Measurements from ENCODE around the gene SMO.

Gene SMO
- total RNA-seq: 0 to 1.5 reads per million in 2 donors

- DNase-seq: no peak
Measured at GRCh38 chr7:129188372-129188891, at the start of gene SMO. SMO (plus strand) TSS chr7:129188633; CDS start chr7:129189152, 519 bp downstream.

GRCh38 chr7:129143724-129144094 is 44.7 kb upstream of the SMO start:
- no peak for DNase-seq

GRCh38 chr7:129144095-129144833 is 44.2 kb upstream of the SMO start, which contains the start of gene TSPAN33:
TSPAN33 (plus strand) TSS chr7:129144707; CDS start chr7:129144981, 274 bp downstream.
- DNase-seq: peak in 4 of 5 experiments; percentile 27 to 69 (median 48)

GRCh38 chr7:129144834-129145668 is 43.4 kb upstream of the SMO start:
- peak in 1 of 5 experiments; percentile 11 for DNase-seq

- DNase-seq: no peak
Measured at GRCh38 chr7:129146237-129146979, 42.0 kb upstream of the SMO start.

GRCh38 chr7:129147731-129148130 is 40.7 kb upstream of the SMO start:
- DNase-seq: no peak

- no peak for DNase-seq
Measured at GRCh38 chr7:129149511-129149910, 38.9 kb upstream of the SMO start.

- DNase-seq: no peak
Measured at GRCh38 chr7:129150199-129150996, 38.0 kb upstream of the SMO start.

- no peak for DNase-seq
Measured at GRCh38 chr7:129157651-129158050, 30.8 kb upstream of the SMO start.

- DNase-seq: no peak
Measured at GRCh38 chr7:129159539-129159938, 28.9 kb upstream of the SMO start.

- no peak for DNase-seq
Measured at GRCh38 chr7:129160161-129160905, 28.1 kb upstream of the SMO start.

GRCh38 chr7:129161524-129162225 is 26.8 kb upstream of the SMO start:
- DNase-seq: no peak

GRCh38 chr7:129162732-129163131 is 25.7 kb upstream of the SMO start:
- DNase-seq: no peak

- DNase-seq: peak in 1 of 5 experiments; percentile 64
Measured at GRCh38 chr7:129163875-129164544, 24.4 kb upstream of the SMO start.

GRCh38 chr7:129166745-129167144 is 21.7 kb upstream of the SMO start:
- DNase-seq: no peak

- no peak for DNase-seq
Measured at GRCh38 chr7:129167817-129168216, 20.6 kb upstream of the SMO start.

- DNase-seq: no peak
Measured at GRCh38 chr7:129168231-129169021, 20.0 kb upstream of the SMO start.

- DNase-seq: peak in 3 of 5 experiments; percentile 2 to 44 (median 8)
Measured at GRCh38 chr7:129169171-129169671, 19.2 kb upstream of the SMO start.
